ENCODE results near the gene SRSF5.

- TF ChIP-seq ZNF121 (CRISPR knock-in tag; IDR thresholded peaks at IDR 0.05): no peak
- TF ChIP-seq ZNF532 (CRISPR knock-in tag; IDR thresholded peaks at IDR 0.05; ENCODE audit: borderline replicate concordance): no peak
- TF ChIP-seq CTCF (IDR thresholded peaks at IDR 0.05): no peak
- no peak for TF ChIP-seq ZBTB21 (CRISPR knock-in tag; IDR thresholded peaks at IDR 0.05; ENCODE audit: borderline replicate concordance)
- TF ChIP-seq ESRRA (CRISPR knock-in tag; IDR thresholded peaks at IDR 0.05; ENCODE audit: borderline replicate concordance): no peak
- TF ChIP-seq ZNF232 (CRISPR knock-in tag; IDR thresholded peaks at IDR 0.05): no peak
Observed at GRCh38 chr14:69719501-69719951, 47.4 kb upstream of the SRSF5 start.
